OCI-LY1 (cell line): Measurements from ENCODE around the gene ABCA9.

Source experiments
- H2AFZ ChIP-seq: fragments of 200-600 bp; sonication (generic), shearing (Covaris generic); 2 replicates; pipeline ENCODE4 v1.6.0; 2014; ENCODE audit warnings: antibody characterized with exemption, mild to moderate bottlenecking, low read length
- H3F3A ChIP-seq: fragments of 200-600 bp; sonication (generic), shearing (Covaris generic); 2 replicates; pipeline ENCODE4 v1.6.0; 2014; ENCODE audit warnings: mild to moderate bottlenecking, antibody characterized with exemption, low read length, moderate library complexity; ENCODE audit not compliant: insufficient read depth
- H3K27ac ChIP-seq: fragments of 200-600 bp; sonication (generic); 2 replicates; pipeline ENCODE4 v1.5.1; 2014; ENCODE audit warnings: low read length, mixed run types, mild to moderate bottlenecking, low read depth; ENCODE audit not compliant: poor library complexity, severe bottlenecking
- H3K27me3 ChIP-seq: fragments of 200-600 bp; sonication (generic); 2 replicates; pipeline ENCODE4 v1.6.0; 2014; ENCODE audit warnings: antibody characterized with exemption, mild to moderate bottlenecking, low read length, moderate library complexity; ENCODE audit not compliant: insufficient read depth
- H3K36me3 ChIP-seq: fragments of 200-600 bp; sonication (generic); 2 replicates; pipeline ENCODE4 v1.6.1; 2014; ENCODE audit warnings: mild to moderate bottlenecking, antibody characterized with exemption, low read length, moderate library complexity, mixed read lengths; ENCODE audit not compliant: insufficient read depth
- H3K4me1 ChIP-seq: fragments of 200-600 bp; sonication (generic); 2 replicates; pipeline ENCODE4 v1.5.1; 2014; ENCODE audit warnings: mild to moderate bottlenecking, low read length, moderate library complexity; ENCODE audit not compliant: insufficient read depth, severe bottlenecking
- H3K4me2 ChIP-seq: fragments of 200-600 bp; sonication (generic), shearing (Covaris generic); 2 replicates; pipeline ENCODE4 v1.6.1; 2014; ENCODE audit warnings: low read length
- H3K4me3 ChIP-seq: fragments of 200-600 bp; sonication (generic); 2 replicates; pipeline ENCODE4 v1.5.1; 2014; ENCODE audit warnings: low read length, low read depth, mild to moderate bottlenecking, mixed read lengths; ENCODE audit not compliant: poor library complexity, severe bottlenecking
- H3K79me2 ChIP-seq: fragments of 200-600 bp; shearing (Covaris generic); 2 replicates; pipeline ENCODE4 v1.6.1; 2016; ENCODE audit warnings: mixed run types, low read length, mixed read lengths; ENCODE audit not compliant: insufficient read depth
- H3K9ac ChIP-seq: fragments of 200-600 bp; sonication (generic), shearing (Covaris generic); 2 replicates; pipeline ENCODE4 v1.6.1; 2014; ENCODE audit warnings: mild to moderate bottlenecking, low read length, mixed read lengths
- H3K9me2 ChIP-seq: fragments of 200-600 bp; sonication (generic), shearing (Covaris generic); 2 replicates; pipeline ENCODE4 v1.6.1; 2014; ENCODE audit warnings: low read depth, mild to moderate bottlenecking, low read length, mixed read lengths
- H3K9me3 ChIP-seq: fragments of 200-600 bp; shearing (Covaris generic); 2 replicates; pipeline ENCODE4 v1.6.1; 2014; ENCODE audit warnings: low read length, mixed read lengths
- H4K20me1 ChIP-seq: fragments of 200-600 bp; sonication (generic), shearing (Covaris generic); 2 replicates; pipeline ENCODE4 v1.6.0; 2016; ENCODE audit warnings: mild to moderate bottlenecking, low read length; ENCODE audit not compliant: insufficient read depth
- EZH2 ChIP-seq: fragments of 200-600 bp; sonication (generic), shearing (Covaris generic); IDR thresholded peaks from 2 replicates; pipeline ENCODE4 v1.8.0; 2017; ENCODE audit warnings: borderline replicate concordance, mixed run types, mild to moderate bottlenecking, antibody characterized with exemption, low read length, moderate library complexity, mixed read lengths
- TF ChIP-seq, protein P1 (sequence below): fragments of 200-600 bp; sonication (generic), shearing (Covaris generic); IDR thresholded peaks from 2 replicates; pipeline ENCODE4 v1.5.1; 2017; ENCODE audit warnings: mild to moderate bottlenecking, antibody characterized with exemption, low read length, moderate library complexity, mixed read lengths

The ABCA9 gene

GRCh38 chr17:69018022-69018615 is 42.6 kb downstream of the ABCA9 start:
- no peaks in the 10 kb centered on the region for H3K36me3 ChIP-seq
- H2AFZ ChIP-seq: no peak overlapping the region
- no peak overlapping the region for H3K27ac ChIP-seq
- TF ChIP-seq EZH2: no peak
- TF ChIP-seq, protein P1, sequence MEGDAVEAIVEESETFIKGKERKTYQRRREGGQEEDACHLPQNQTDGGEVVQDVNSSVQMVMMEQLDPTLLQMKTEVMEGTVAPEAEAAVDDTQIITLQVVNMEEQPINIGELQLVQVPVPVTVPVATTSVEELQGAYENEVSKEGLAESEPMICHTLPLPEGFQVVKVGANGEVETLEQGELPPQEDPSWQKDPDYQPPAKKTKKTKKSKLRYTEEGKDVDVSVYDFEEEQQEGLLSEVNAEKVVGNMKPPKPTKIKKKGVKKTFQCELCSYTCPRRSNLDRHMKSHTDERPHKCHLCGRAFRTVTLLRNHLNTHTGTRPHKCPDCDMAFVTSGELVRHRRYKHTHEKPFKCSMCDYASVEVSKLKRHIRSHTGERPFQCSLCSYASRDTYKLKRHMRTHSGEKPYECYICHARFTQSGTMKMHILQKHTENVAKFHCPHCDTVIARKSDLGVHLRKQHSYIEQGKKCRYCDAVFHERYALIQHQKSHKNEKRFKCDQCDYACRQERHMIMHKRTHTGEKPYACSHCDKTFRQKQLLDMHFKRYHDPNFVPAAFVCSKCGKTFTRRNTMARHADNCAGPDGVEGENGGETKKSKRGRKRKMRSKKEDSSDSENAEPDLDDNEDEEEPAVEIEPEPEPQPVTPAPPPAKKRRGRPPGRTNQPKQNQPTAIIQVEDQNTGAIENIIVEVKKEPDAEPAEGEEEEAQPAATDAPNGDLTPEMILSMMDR: no peak
- no peaks in the 10 kb centered on the region for H3K27me3 ChIP-seq
- H3K9me3 ChIP-seq: no peaks in the 10 kb centered on the region
- no peaks in the 10 kb centered on the region for H4K20me1 ChIP-seq
- H3K79me2 ChIP-seq: no peaks in the 10 kb centered on the region
- no peaks in the 10 kb centered on the region for H3K4me1 ChIP-seq
- no peak overlapping the region for H3K4me3 ChIP-seq
- no peaks in the 10 kb centered on the region for H3F3A ChIP-seq
- H3K9ac ChIP-seq: no peak overlapping the region
- no peak overlapping the region for H3K4me2 ChIP-seq
- no peaks in the 10 kb centered on the region for H3K9me2 ChIP-seq

DNA sequence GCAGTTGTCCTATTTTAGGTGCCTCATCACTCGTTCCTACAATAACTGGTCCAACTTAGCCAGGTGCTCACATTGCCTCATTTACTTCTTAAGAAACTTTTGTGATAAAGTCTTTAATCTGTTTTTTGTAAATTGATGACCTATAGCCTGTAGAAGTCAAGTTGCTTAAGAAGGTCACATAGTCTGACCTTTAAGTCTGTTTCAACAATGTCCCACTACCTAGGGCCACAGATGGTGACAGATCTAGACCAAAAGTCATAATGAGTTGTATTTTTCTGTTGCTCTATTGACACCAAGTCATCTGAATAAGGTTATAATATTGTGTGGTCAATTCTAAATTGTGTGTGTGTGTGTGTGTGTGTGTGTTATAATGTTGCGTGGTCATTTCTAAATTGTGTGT is 45.1 kb downstream of the ABCA9 start:
- H3K27ac ChIP-seq: no peak overlapping the region

GRCh38 chr17:69012895-69013805 is 47.6 kb downstream of the ABCA9 start:
- no peak overlapping the region for H2AFZ ChIP-seq
- no peaks in the 10 kb centered on the region for H4K20me1 ChIP-seq
- no peak overlapping the region for H3K9ac ChIP-seq
- TF ChIP-seq, protein P1: no peak
- TF ChIP-seq EZH2: no peak
- H3K9me3 ChIP-seq: no peaks in the 10 kb centered on the region
- H3K79me2 ChIP-seq: no peaks in the 10 kb centered on the region
- H3K4me1 ChIP-seq: no peaks in the 10 kb centered on the region
- H3K27me3 ChIP-seq: no peaks in the 10 kb centered on the region
- no peak overlapping the region for H3K27ac ChIP-seq
- no peaks in the 10 kb centered on the region for H3K36me3 ChIP-seq
- H3K4me3 ChIP-seq: no peak overlapping the region
- no peaks in the 10 kb centered on the region for H3F3A ChIP-seq
- no peak overlapping the region for H3K4me2 ChIP-seq
- H3K9me2 ChIP-seq: no peaks in the 10 kb centered on the region

More for the DNA sequence above, 45.1 kb downstream of the ABCA9 start:
- no peaks in the 10 kb centered on the region for H3F3A ChIP-seq
- H4K20me1 ChIP-seq: no peaks in the 10 kb centered on the region
- H3K9me2 ChIP-seq: no peaks in the 10 kb centered on the region
- no peak overlapping the region for H2AFZ ChIP-seq
- H3K27me3 ChIP-seq: no peaks in the 10 kb centered on the region
- H3K4me2 ChIP-seq: no peak overlapping the region
- no peaks in the 10 kb centered on the region for H3K36me3 ChIP-seq
- H3K9ac ChIP-seq: no peak overlapping the region
- no peaks in the 10 kb centered on the region for H3K79me2 ChIP-seq
- H3K4me3 ChIP-seq: no peak overlapping the region
- H3K9me3 ChIP-seq: no peaks in the 10 kb centered on the region
- H3K4me1 ChIP-seq: no peaks in the 10 kb centered on the region
- TF ChIP-seq EZH2: no peak
- TF ChIP-seq, protein P1: no peak
